Epithelial cell of proximal tubule (primary cell): ENCODE results near the gene CDKN3. TPM values are rescaled to one million over a fixed set of nuclear protein-coding genes. Genes with fewer than 3 reads are reported as not detected.
"Not testable (repeated sequence)": the region's sequence is repeated elsewhere in the genome, so short reads cannot be mapped to it uniquely, and the experiment has no call there.

Experiments used
- DNase-seq: peaks from one replicate; pipeline ENCODE4 v3.0.0-alpha.2; 2011; ENCODE audit warnings: low read depth
- H3K4me3 ChIP-seq: 2 replicates; pipeline ENCODE4 v1.5.1; 2011; ENCODE audit warnings: low read depth, mild to moderate bottlenecking, low read length
- CTCF ChIP-seq: conservative IDR thresholded peaks from 2 replicates; pipeline ENCODE4 v1.5.1; 2012; ENCODE audit warnings: low read depth, mild to moderate bottlenecking, low read length
- total RNA-seq: library from RNA; depleted of rRNA; stranded (reverse); fragments of >200 nt; gene quantifications from 2 replicates; pipeline ENCODE4 v1.2.3, GENCODE V29; 2015

Gene CDKN3
- total RNA-seq, 1 donor from 2014 or later, result 81.4 TPM

GRCh38 chr14:54438703-54439102 lies 41.9 kb downstream of the CDKN3 start:
- no peak for TF ChIP-seq CTCF
- DNase-seq, result no peak
- no peak overlapping the region for H3K4me3 ChIP-seq

- peak overlapping the region; percentile 84 for H3K4me3 ChIP-seq
- TF ChIP-seq CTCF, result no peak
- no peak for DNase-seq
Measured at GRCh38 chr14:54440037-54440436, 43.2 kb downstream of the CDKN3 start.

- no peak for TF ChIP-seq CTCF
- no peak for DNase-seq
- H3K4me3 ChIP-seq, result peak overlapping the region; percentile 84
Measured at GRCh38 chr14:54440476-54440872, 43.7 kb downstream of the CDKN3 start.

- peak; percentile 18 for DNase-seq
- H3K4me3 ChIP-seq, result peak within 1 kb of the TSS; percentile 84
- peak; percentile 83 for TF ChIP-seq CTCF
Measured at GRCh38 chr14:54440873-54441868, 44.4 kb downstream of the CDKN3 start, which contains the start of gene CNIH1. Gene CNIH1, minus strand, starts transcription at chr14:54441374. Its CDS starts 47 bp downstream, at chr14:54441327.

- not testable (repeated sequence) for DNase-seq, H3K4me3 ChIP-seq
Measured at GRCh38 chr14:54442961-54443360, 46.2 kb downstream of the CDKN3 start.

- H3K4me3 ChIP-seq, result no peak overlapping the region
- DNase-seq, result no peak
- TF ChIP-seq CTCF, result no peak
Measured at GRCh38 chr14:54443981-54444380, 47.2 kb downstream of the CDKN3 start.

GRCh38 chr14:54444681-54445080 lies 47.9 kb downstream of the CDKN3 start:
- no peak for DNase-seq
- H3K4me3 ChIP-seq, result no peak overlapping the region
- no peak for TF ChIP-seq CTCF
